ENCODE measurements around the gene INTS15.

- TF ChIP-seq POLR2A (IDR thresholded peaks at IDR 0.05) = no peak
- TF ChIP-seq, protein P1, sequence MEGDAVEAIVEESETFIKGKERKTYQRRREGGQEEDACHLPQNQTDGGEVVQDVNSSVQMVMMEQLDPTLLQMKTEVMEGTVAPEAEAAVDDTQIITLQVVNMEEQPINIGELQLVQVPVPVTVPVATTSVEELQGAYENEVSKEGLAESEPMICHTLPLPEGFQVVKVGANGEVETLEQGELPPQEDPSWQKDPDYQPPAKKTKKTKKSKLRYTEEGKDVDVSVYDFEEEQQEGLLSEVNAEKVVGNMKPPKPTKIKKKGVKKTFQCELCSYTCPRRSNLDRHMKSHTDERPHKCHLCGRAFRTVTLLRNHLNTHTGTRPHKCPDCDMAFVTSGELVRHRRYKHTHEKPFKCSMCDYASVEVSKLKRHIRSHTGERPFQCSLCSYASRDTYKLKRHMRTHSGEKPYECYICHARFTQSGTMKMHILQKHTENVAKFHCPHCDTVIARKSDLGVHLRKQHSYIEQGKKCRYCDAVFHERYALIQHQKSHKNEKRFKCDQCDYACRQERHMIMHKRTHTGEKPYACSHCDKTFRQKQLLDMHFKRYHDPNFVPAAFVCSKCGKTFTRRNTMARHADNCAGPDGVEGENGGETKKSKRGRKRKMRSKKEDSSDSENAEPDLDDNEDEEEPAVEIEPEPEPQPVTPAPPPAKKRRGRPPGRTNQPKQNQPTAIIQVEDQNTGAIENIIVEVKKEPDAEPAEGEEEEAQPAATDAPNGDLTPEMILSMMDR (IDR thresholded peaks at IDR 0.05) = peak in 1 of 6 experiments; percentile 18
Observed at GRCh38 chr7:6579446-6579845, 10.4 kb upstream of the INTS15 start.

Data from upper lobe of left lung (tissue), 4 donors.